Lung (tissue), 12 donors: Measurements from ENCODE around the gene ZNF236. TPM values are rescaled to one million over a fixed set of nuclear protein-coding genes. Genes with fewer than 3 reads are reported as not detected.
A peak's percentile ranks its signal among the peaks of the same experiment; 100 is the strongest.

Experiments used
- ATAC-seq: fragments of 200-7000 bp; cut with Tn5 transposase; one replicate; pipeline ENCODE4 v1.9.1; 2020; ENCODE audit warnings: moderate number of reproducible peaks; ENCODE audit not compliant: insufficient read depth, low FRiP score
- DNase-seq, 3 donors: peaks; one replicate each; pipeline ENCODE4 v3.0.0-alpha.2; 2013 to 2017
- H3K27ac ChIP-seq, 2 donors: one replicate each; pipeline ENCODE4 v1.5.1; 2013; ENCODE audit warnings: mild to moderate bottlenecking in 2 of 2, moderate library complexity in 2 of 2, control low read depth in 1 of 2, inconsistent platforms in 1 of 2, low read depth in 1 of 2, low read length in 1 of 2
- H3K27me3 ChIP-seq, 3 donors: one replicate each; pipeline ENCODE4 v1.5.1; 2013; ENCODE audit warnings: low read length in 2 of 3; ENCODE audit not compliant: control insufficient read depth in 3 of 3, insufficient read depth in 3 of 3
- H3K36me3 ChIP-seq, 4 donors: one replicate each; pipeline ENCODE4 v1.5.1; 2013; ENCODE audit warnings: low read length in 4 of 4, mild to moderate bottlenecking in 1 of 4, moderate library complexity in 1 of 4; ENCODE audit not compliant: control insufficient read depth in 4 of 4, insufficient read depth in 4 of 4
- H3K4me1 ChIP-seq, 5 donors: one replicate each; pipeline ENCODE4 v1.5.1; 2013; ENCODE audit warnings: low read length in 5 of 5, mild to moderate bottlenecking in 2 of 5, moderate library complexity in 1 of 5; ENCODE audit not compliant: control insufficient read depth in 5 of 5, insufficient read depth in 5 of 5
- H3K4me3 ChIP-seq: one replicate; pipeline ENCODE4 v1.5.1; 2013; ENCODE audit warnings: mild to moderate bottlenecking, control low read depth, moderate library complexity
- H3K9ac ChIP-seq, 2 donors: one replicate each; pipeline ENCODE4 v1.5.1; 2013; ENCODE audit warnings: low read length in 2 of 2, control low read depth in 1 of 2; ENCODE audit not compliant: insufficient read depth in 1 of 2
- H3K9me3 ChIP-seq, 4 donors: one replicate each; pipeline ENCODE4 v1.5.1; 2013; ENCODE audit warnings: low read length in 3 of 4, mild to moderate bottlenecking in 1 of 4, moderate library complexity in 1 of 4; ENCODE audit not compliant: control insufficient read depth in 4 of 4, insufficient read depth in 3 of 4
- WGBS, 2 donors: extraction: QIAGEN DNeasy Blood & Tissue Kit; methylation state at CpG; one replicate each; pipeline ENCODE4 v1.1.7; 2013; 5-methylcytosine and 5-hydroxymethylcytosine counted together
- polyA plus RNA-seq, 2 donors: library from polyadenylated mRNA; stranded (reverse); fragments of 200-250 nt; gene quantifications; one replicate each; pipeline ENCODE4 v1.2.1, GENCODE V29; 2013
- total RNA-seq, 2 donors: library from RNA; depleted of rRNA in 1 of 2; stranded (reverse); fragments of >200 nt in 1 of 2; gene quantifications; one replicate each; pipeline ENCODE4 v1.2.1, GENCODE V29; 2014 to 2021
- TF ChIP-seq, protein P1 (sequence below): IDR thresholded peaks from 2 replicates; pipeline ENCODE4 v1.5.1; 2012; ENCODE audit warnings: mild to moderate bottlenecking; ENCODE audit errors: control extremely low read depth, extremely low read depth
- donor health status: control.
- donor health status: control.
- donor health status: Bipolar disorder and iron deficiency.
- donor health status: healthy.
- donor health status: DM: yes; HTN: yes; CAD: no.

Gene ZNF236
- total and polyA plus RNA-seq, 4 donors: 2.4 to 23.1 (median 8.8) TPM

DNA sequence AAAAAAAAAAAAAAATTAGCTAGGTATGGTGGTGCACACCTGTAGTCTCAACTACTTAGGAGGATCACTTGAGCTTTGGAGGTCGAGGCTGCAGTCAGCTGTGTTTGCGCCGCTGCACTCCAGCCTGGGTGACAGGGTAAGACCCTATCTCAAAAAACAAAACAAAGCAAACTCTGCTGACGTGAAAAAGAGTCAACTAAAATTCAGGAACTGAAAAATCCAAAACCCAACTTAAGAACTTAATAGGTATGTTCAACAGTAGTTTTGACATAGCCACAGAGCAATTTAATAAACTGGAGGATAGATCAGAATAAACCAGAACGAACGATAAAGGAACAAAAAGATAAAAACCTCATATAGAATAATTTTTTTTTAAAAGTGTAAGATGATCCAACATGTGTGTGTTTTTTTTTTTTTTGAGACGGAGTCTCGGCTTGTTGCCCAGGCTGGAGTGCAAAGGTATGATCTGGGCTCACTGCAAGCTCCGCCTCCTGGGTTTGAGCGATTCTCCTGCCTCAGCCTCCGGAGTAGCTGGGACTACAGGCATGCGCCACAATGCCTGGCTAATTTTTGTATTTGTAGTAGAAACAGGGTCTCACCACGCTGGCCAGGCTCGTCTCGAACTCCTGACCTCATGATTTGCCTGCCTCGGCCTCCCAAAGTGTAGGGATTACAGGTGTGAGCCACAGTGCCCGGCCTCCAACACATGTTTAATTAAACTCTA, 4.3 kb upstream of the ZNF236 start:
- no peak overlapping the region for H3K9ac ChIP-seq
- H3K27me3 ChIP-seq: no peaks in the 10 kb centered on the region
- WGBS, 2 donors: 92 to 94% methylated on average over 17 of the region's 17 CpGs
- ATAC-seq: no peak
- H3K4me3 ChIP-seq: no peak overlapping the region
- peaks cover 0 to 8% (median 4%) of the 10 kb centered on the region in 5 donors for H3K4me1 ChIP-seq
- no peaks in the 10 kb centered on the region for H3K9me3 ChIP-seq
- TF ChIP-seq, protein P1, sequence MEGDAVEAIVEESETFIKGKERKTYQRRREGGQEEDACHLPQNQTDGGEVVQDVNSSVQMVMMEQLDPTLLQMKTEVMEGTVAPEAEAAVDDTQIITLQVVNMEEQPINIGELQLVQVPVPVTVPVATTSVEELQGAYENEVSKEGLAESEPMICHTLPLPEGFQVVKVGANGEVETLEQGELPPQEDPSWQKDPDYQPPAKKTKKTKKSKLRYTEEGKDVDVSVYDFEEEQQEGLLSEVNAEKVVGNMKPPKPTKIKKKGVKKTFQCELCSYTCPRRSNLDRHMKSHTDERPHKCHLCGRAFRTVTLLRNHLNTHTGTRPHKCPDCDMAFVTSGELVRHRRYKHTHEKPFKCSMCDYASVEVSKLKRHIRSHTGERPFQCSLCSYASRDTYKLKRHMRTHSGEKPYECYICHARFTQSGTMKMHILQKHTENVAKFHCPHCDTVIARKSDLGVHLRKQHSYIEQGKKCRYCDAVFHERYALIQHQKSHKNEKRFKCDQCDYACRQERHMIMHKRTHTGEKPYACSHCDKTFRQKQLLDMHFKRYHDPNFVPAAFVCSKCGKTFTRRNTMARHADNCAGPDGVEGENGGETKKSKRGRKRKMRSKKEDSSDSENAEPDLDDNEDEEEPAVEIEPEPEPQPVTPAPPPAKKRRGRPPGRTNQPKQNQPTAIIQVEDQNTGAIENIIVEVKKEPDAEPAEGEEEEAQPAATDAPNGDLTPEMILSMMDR: no peak
- DNase-seq: no peak
- H3K36me3 ChIP-seq: peaks cover 0 to 6% (median 4%) of the 10 kb centered on the region in 4 donors
- H3K27ac ChIP-seq: no peak overlapping the region

DNA sequence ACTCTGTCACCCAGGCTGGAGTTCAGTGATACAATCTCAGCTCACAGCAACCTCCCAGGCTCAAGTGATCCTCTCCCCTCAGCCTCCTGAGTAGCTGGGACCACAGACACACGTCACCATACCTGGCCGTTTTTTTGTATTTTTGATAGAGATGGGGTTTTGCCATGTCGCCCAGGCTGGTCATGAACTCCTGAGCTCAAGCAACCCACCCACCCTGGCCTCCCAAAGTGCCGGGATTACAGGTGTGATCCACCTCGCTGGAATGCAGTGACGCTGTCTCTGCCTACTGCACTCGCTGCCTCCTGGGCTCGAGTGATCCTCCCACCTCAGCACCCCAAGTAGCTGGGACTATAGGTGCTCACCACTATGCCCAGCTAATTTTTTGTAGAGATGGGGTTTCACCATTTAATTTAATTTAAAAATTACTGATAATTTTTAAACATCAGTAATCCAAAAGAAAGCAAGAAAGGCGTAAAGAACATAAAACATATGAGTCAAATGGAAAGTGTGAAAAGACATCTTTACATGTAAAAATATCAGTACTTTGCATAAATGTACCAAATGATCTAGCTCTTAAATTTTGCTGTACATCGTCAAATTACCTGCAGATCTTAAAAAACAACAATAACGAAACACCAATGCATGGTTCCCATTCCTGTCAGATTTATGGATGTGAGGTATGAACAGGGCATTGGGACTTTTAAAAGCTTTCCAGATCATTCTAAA, 2.8 kb upstream of the ZNF236 start:
- no peak overlapping the region for H3K4me3 ChIP-seq
- no peaks in the 10 kb centered on the region for H3K27me3 ChIP-seq
- no peak for DNase-seq
- TF ChIP-seq, protein P1: no peak
- ATAC-seq: no peak
- H3K27ac ChIP-seq: no peak overlapping the region
- H3K36me3 ChIP-seq: peaks cover 0 to 6% (median 3%) of the 10 kb centered on the region in 4 donors
- H3K9me3 ChIP-seq: no peaks in the 10 kb centered on the region
- 94 to 95% methylated on average over 11 of the region's 11 CpGs for WGBS, 2 donors
- H3K9ac ChIP-seq: no peak overlapping the region
- H3K4me1 ChIP-seq: peaks cover 4 to 21% (median 10%) of the 10 kb centered on the region in 5 donors

DNA sequence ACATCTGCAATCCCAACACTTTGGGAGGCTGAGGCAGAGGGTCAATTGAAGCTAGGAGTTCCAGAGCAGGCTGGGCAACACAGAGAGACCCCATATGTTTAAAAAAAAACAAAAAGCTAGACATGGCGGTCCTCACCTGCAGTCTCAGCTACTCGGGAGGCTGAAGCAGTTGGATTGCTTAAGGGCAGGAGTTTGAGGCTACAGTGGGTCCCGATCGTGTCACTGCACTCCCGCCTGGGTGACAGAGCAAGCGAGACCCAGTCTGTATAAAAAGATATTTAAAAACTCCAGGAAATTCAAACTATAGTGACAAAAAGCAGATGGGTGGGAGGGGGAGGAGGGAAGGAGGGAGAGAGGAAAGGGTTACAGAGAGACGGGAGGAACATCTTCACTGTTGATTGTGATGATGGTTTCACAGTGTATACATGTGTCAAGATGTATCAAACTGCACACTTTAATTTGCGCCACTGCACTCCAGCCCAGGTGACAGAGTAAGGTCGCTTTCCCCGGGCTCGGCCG, 942 bp upstream of the ZNF236 start:
- ATAC-seq: peak; percentile 12
- 0 to 2% methylated on average over 12 of the region's 12 CpGs for WGBS, 2 donors
- no peaks in the 10 kb centered on the region for H3K27me3 ChIP-seq

More for the DNA sequence above, 942 bp upstream of the ZNF236 start:
- DNase-seq: no peak
- Histone ChIP-seq H3K9ac (peak overlapping the region; percentile 72 to 88), H3K4me1 (peaks cover 4 to 21% (median 10%) of the 10 kb centered on the region in 5 donors), H3K4me3 (peak overlapping the region; percentile 96), H3K36me3 (peaks cover 0 to 3% (median under 1%) of the 10 kb centered on the region in 4 donors), H3K9me3 (no peaks in the 10 kb centered on the region), H3K27ac (peak overlapping the region; percentile 99)
- TF ChIP-seq, protein P1: no peak
